GM23338 (cell line): ENCODE results near the gene TMEM167B. TPM values are rescaled to one million over a fixed set of nuclear protein-coding genes. Genes with fewer than 3 reads are reported as not detected.

Source experiments
- ATAC-seq: fragments of 200-7000 bp; cut with Tn5 transposase; 3 replicates; pipeline ENCODE4 v1.9.1; 2020
- DNase-seq: peaks from one replicate; pipeline ENCODE4 v3.0.0-alpha.2; 2015; ENCODE audit warnings: low spot score
- H2AFZ ChIP-seq: fragments of 200-600 bp; sonication (generic); 2 replicates; pipeline ENCODE4 v1.8.0; 2016; ENCODE audit warnings: antibody characterized with exemption, mild to moderate bottlenecking, moderate library complexity
- H3F3A ChIP-seq: fragments of 200-600 bp; sonication (generic); replicated peaks from 2 replicates; pipeline ENCODE4 v1.8.0; 2017; ENCODE audit warnings: antibody characterized with exemption, mixed run types, low read depth
- H3K27ac ChIP-seq: fragments of 200-600 bp; sonication (generic); 2 replicates; pipeline ENCODE4 v1.6.1; 2016; ENCODE audit warnings: low read depth
- H3K27me3 ChIP-seq: fragments of 200-600 bp; sonication (generic); 2 replicates; pipeline ENCODE4 v1.8.0; 2016; ENCODE audit warnings: mild to moderate bottlenecking, mixed run types, moderate library complexity; ENCODE audit not compliant: insufficient read depth
- H3K36me3 ChIP-seq: fragments of 200-600 bp; sonication (generic); 2 replicates; pipeline ENCODE4 v1.8.0; 2016; ENCODE audit warnings: mild to moderate bottlenecking; ENCODE audit not compliant: insufficient read depth
- H3K4me1 ChIP-seq: fragments of 200-600 bp; sonication (generic); 2 replicates; pipeline ENCODE4 v1.8.0; 2016; ENCODE audit warnings: mild to moderate bottlenecking, moderate library complexity; ENCODE audit not compliant: insufficient read depth
- H3K4me2 ChIP-seq: fragments of 200-600 bp; sonication (generic); 2 replicates; pipeline ENCODE4 v1.7.1; 2017; ENCODE audit warnings: mixed run types
- H3K4me3 ChIP-seq: fragments of 200-600 bp; sonication (generic); 2 replicates; pipeline ENCODE4 v1.6.1; 2016; ENCODE audit warnings: mixed run types
- H3K79me2 ChIP-seq: fragments of 200-600 bp; sonication (generic); replicated peaks from 2 replicates; pipeline ENCODE4 v1.8.0; 2017; ENCODE audit warnings: mild to moderate bottlenecking; ENCODE audit not compliant: insufficient read depth
- H3K9me2 ChIP-seq: fragments of 200-600 bp; sonication (generic); 2 replicates; pipeline ENCODE4 v1.8.0; 2017; ENCODE audit not compliant: insufficient read depth
- H4K20me1 ChIP-seq: fragments of 200-600 bp; sonication (generic); replicated peaks from 2 replicates; pipeline ENCODE4 v1.8.0; 2017; ENCODE audit warnings: mild to moderate bottlenecking; ENCODE audit not compliant: insufficient read depth
- H3K27ac Mint-ChIP-seq: 2 replicates; pipeline ENCODE4 v1.8.0; 2020; ENCODE audit warnings: inconsistent platforms, mild to moderate bottlenecking, moderate library complexity, mixed read lengths
- H3K27me3 Mint-ChIP-seq: 3 replicates; pipeline ENCODE4 v1.8.0; 2022; ENCODE audit warnings: low read depth, mild to moderate bottlenecking, moderate library complexity, mixed read lengths, inconsistent platforms; ENCODE audit not compliant: insufficient read depth, poor library complexity
- H3K36me3 Mint-ChIP-seq: 3 replicates; pipeline ENCODE4 v1.8.0; 2021; ENCODE audit warnings: low read depth, mild to moderate bottlenecking, inconsistent platforms, moderate library complexity, mixed read lengths
- H3K4me1 Mint-ChIP-seq: 3 replicates; pipeline ENCODE4 v1.8.0; 2020; ENCODE audit warnings: mild to moderate bottlenecking, inconsistent platforms, mixed read lengths
- H3K4me3 Mint-ChIP-seq: 3 replicates; pipeline ENCODE4 v1.8.0; 2021; ENCODE audit warnings: moderate library complexity, mild to moderate bottlenecking, inconsistent platforms, mixed read lengths
- H3K9me3 Mint-ChIP-seq: 3 replicates; pipeline ENCODE4 v1.8.0; 2020; ENCODE audit warnings: moderate library complexity, mild to moderate bottlenecking, inconsistent platforms, mixed read lengths
- CREB1 ChIP-seq: fragments of 250-450 bp; sonication (Bioruptor Pico); IDR thresholded peaks from 2 replicates; pipeline ENCODE4 v1.5.0; 2020; ENCODE audit warnings: low read depth, mild to moderate bottlenecking, moderate library complexity
- CTCF ChIP-seq, 2 experiments: fragments of 200-600 bp in 1 of 2; sonication (generic) in 1 of 2; conservative IDR thresholded peaks; 2 replicates each; pipeline versions ENCODE4 v1.5.1 to v1.6.1; 2016 to 2017; ENCODE audit warnings: antibody characterized with exemption in 2 of 2, low read depth in 2 of 2, mild to moderate bottlenecking in 2 of 2, moderate library complexity in 1 of 2
- ETS1 ChIP-seq: IDR thresholded peaks from 2 replicates; pipeline ENCODE4 v1.6.1; 2016; ENCODE audit warnings: antibody characterized with exemption
- EZH2 ChIP-seq: fragments of 200-600 bp; sonication (generic); IDR thresholded peaks from one replicate; pipeline ENCODE4 v1.8.0; 2017; ENCODE audit warnings: antibody characterized with exemption, mild to moderate bottlenecking, low read depth; ENCODE audit not compliant: unreplicated experiment
- EZH2phosphoT487 ChIP-seq: fragments of 200-600 bp; sonication (generic); IDR thresholded peaks from one replicate; pipeline ENCODE4 v1.8.1; 2018; ENCODE audit warnings: antibody characterized with exemption; ENCODE audit not compliant: unreplicated experiment
- JUNB ChIP-seq: IDR thresholded peaks from one replicate; pipeline ENCODE4 v1.6.1; 2016; ENCODE audit warnings: antibody characterized with exemption; ENCODE audit not compliant: unreplicated experiment
- POLR2AphosphoS5 ChIP-seq: IDR thresholded peaks from 2 replicates; pipeline ENCODE4 v1.6.1; 2016; ENCODE audit warnings: antibody characterized with exemption, low read depth
- STAT1 ChIP-seq: IDR thresholded peaks from one replicate; pipeline ENCODE4 v1.6.1; 2016; ENCODE audit warnings: antibody characterized with exemption; ENCODE audit not compliant: unreplicated experiment
- ZNF114 ChIP-seq: fragments of 250-450 bp; sonication (Bioruptor Pico); IDR thresholded peaks from 2 replicates; pipeline ENCODE4 v1.5.0; 2020; ENCODE audit warnings: mild to moderate bottlenecking, moderate library complexity
- ZNF331 ChIP-seq: fragments of 250-450 bp; sonication (Bioruptor Pico); IDR thresholded peaks from 2 replicates; pipeline ENCODE4 v1.5.0; 2020; ENCODE audit warnings: low read depth, mild to moderate bottlenecking, moderate library complexity
- ZNF462 ChIP-seq: fragments of 250-450 bp; sonication (Bioruptor Pico); IDR thresholded peaks from 2 replicates; pipeline ENCODE4 v1.5.0; 2020; ENCODE audit warnings: mild to moderate bottlenecking, moderate library complexity
- polyA plus RNA-seq: library from polyadenylated mRNA; unstranded; fragments of >200 nt; fragmentation: Nextera tagmentation; extraction: Ambion mirVana; gene quantifications from 2 replicates; pipeline ENCODE4 v1.2.1, GENCODE V29; 2016
- total RNA-seq: library from RNA; depleted of rRNA; stranded (reverse); fragments of >200 nt; shearing (Covaris generic); gene quantifications from 2 replicates; pipeline ENCODE4 v1.2.3, GENCODE V29; 2014

The TMEM167B gene
- total and polyA plus RNA-seq, 2 experiments from 2014 or later = 9.8 to 10.7 TPM

- H3K36me3 ChIP-seq = no peaks in the 10 kb centered on the region
- H3K9me2 ChIP-seq = no peaks in the 10 kb centered on the region
- peaks cover 8% of the 10 kb centered on the region for H3K4me1 ChIP-seq
- Mint-ChIP-seq H3K4me3 (no peak overlapping the region), H3K36me3 (peaks cover 14% of the 10 kb centered on the region), H3K27ac (no peak overlapping the region), H3K9me3 (peaks cover 4% of the 10 kb centered on the region; the same call in 2 of the 3 replicates), H3K4me1 (peaks cover 15% of the 10 kb centered on the region), H3K27me3 (peaks cover 15% of the 10 kb centered on the region)
- H3K27ac ChIP-seq = no peak overlapping the region
- H3K27me3 ChIP-seq = no peaks in the 10 kb centered on the region
- ATAC-seq = no peak
- H4K20me1 ChIP-seq = no peaks in the 10 kb centered on the region; the same call in 1 of the 2 replicates
- no peak for DNase-seq
- H3K79me2 ChIP-seq = peaks cover 21% of the 10 kb centered on the region
- TF ChIP-seq POLR2AphosphoS5 (no peak), JUNB (no peak), EZH2 (no peak), ETS1 (no peak), EZH2phosphoT487 (no peak), STAT1 (no peak), CTCF (conservative IDR thresholded peaks at IDR 0.05; ENCODE audit: low read depth in 2 of 2) (no peak), ZNF331 (CRISPR knock-in tag) (no peak), CREB1 (CRISPR knock-in tag) (no peak), ZNF114 (CRISPR knock-in tag) (no peak), ZNF462 (CRISPR knock-in tag) (no peak)
- no peak overlapping the region for H3K4me3 ChIP-seq
- no peak overlapping the region for H2AFZ ChIP-seq
- H3K4me2 ChIP-seq = no peak overlapping the region
- peaks cover 6% of the 10 kb centered on the region for H3F3A ChIP-seq
Measured at GRCh38 chr1:109094871-109095270, 4.3 kb downstream of the TMEM167B start.
